ENCODE results near the gene TMCC2.

Gene TMCC2

GRCh38 chr1:205267306-205267902 is 39.7 kb downstream of the TMCC2 start:
- no peak overlapping the region for H3K4me3 ChIP-seq (ENCODE audit: low read depth, low read length)
- TF ChIP-seq CTCF (IDR thresholded peaks at IDR 0.05; ENCODE audit: borderline replicate concordance, insufficient read depth, low read depth, low read length), result no peak

GRCh38 chr1:205268846-205269680 is 41.3 kb downstream of the TMCC2 start:
- H3K4me3 ChIP-seq (ENCODE audit: low read depth, low read length), result no peak overlapping the region
- no peak for TF ChIP-seq CTCF (IDR thresholded peaks at IDR 0.05; ENCODE audit: borderline replicate concordance, insufficient read depth, low read depth, low read length)

- no peak for TF ChIP-seq CTCF (IDR thresholded peaks at IDR 0.05; ENCODE audit: borderline replicate concordance, insufficient read depth, low read depth, low read length)
- no peak overlapping the region for H3K4me3 ChIP-seq (ENCODE audit: low read depth, low read length)
These were observed 42.0 kb downstream of the TMCC2 start for GRCh38 chr1:205269711-205270110.

GRCh38 chr1:205270271-205270670 is 42.5 kb downstream of the TMCC2 start:
- H3K4me3 ChIP-seq (ENCODE audit: low read depth, low read length), result no peak overlapping the region
- TF ChIP-seq CTCF (IDR thresholded peaks at IDR 0.05; ENCODE audit: borderline replicate concordance, insufficient read depth, low read depth, low read length), result no peak

GRCh38 chr1:205270764-205271163 is 43.0 kb downstream of the TMCC2 start:
- H3K4me3 ChIP-seq (ENCODE audit: low read depth, low read length), result no peak overlapping the region
- no peak for TF ChIP-seq CTCF (IDR thresholded peaks at IDR 0.05; ENCODE audit: borderline replicate concordance, insufficient read depth, low read depth, low read length)

GRCh38 chr1:205271277-205271676 is 43.5 kb downstream of the TMCC2 start:
- TF ChIP-seq CTCF (IDR thresholded peaks at IDR 0.05; ENCODE audit: borderline replicate concordance, insufficient read depth, low read depth, low read length), result no peak
- H3K4me3 ChIP-seq (ENCODE audit: low read depth, low read length), result no peak overlapping the region

- TF ChIP-seq CTCF (IDR thresholded peaks at IDR 0.05; ENCODE audit: borderline replicate concordance, insufficient read depth, low read depth, low read length), result no peak
- no peak overlapping the region for H3K4me3 ChIP-seq (ENCODE audit: low read depth, low read length)
These were observed 44.0 kb downstream of the TMCC2 start for GRCh38 chr1:205271745-205272144.

All from GM12875 (cell line).